ENCODE measurements around the gene MAFF.

The MAFF gene

DNA sequence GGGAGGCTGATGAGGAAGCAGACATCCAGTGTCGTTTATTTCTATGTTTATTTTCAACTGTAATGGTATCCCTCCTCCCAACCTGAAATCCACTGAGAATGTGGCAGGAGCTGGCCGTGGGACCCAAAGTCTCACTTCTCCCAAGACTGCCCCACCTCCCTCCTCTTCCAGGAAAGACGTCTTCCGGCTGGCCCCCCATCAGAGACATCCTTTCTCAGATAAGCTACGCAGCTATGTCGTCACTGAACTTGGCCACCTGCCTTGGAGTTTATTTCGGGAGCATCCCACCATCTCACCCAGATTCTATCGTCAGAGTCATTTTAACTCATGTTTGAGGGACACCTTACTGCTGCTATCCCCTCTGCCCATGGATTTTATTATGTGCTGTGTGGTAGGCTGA, 57.1 kb downstream of the MAFF start:
- no peak for DNase-seq (ENCODE audit: extremely low spot score)
- no peak for TF ChIP-seq CTCF (IDR thresholded peaks at IDR 0.05; ENCODE audit: control extremely low read depth, extremely low read depth, low read depth, missing control alignments)
- CTCF ChIA-PET: interaction anchor here (1.3 to 1.6 kb wide), 2 partner anchors 9 to 145 kb away, joined by 3 read pairs; no protein-coding TSS in a partner anchor
- POLR2A ChIA-PET: no interaction called here

DNA sequence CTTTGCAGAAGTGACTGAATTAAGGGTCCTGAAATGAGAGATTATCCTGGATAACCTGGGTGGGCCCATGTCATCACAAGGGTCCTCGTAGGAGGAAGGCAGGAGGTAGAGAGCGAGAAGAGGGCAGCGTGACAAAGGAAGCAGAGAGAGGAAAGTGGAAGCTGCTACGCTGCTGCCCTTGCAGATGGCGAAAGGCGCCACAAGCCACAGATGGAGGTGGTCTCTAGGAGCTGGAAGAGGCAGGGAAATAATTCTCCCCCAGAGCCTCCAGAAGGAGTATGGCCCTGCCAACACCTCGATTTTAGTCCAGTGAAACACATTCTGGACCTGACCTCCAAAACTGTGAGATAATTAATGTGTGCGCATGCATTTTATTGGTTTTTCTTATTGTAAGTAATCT, 57.6 kb downstream of the MAFF start:
- ChIA-PET CTCF (interaction anchor here (1.6 kb wide), 1 partner anchor 9 kb away, joined by 3 read pairs; no protein-coding TSS in a partner anchor), POLR2A (no interaction called here)
- DNase-seq (ENCODE audit: extremely low spot score): no peak
- no peak for TF ChIP-seq CTCF (IDR thresholded peaks at IDR 0.05; ENCODE audit: control extremely low read depth, extremely low read depth, low read depth, missing control alignments)

DNA sequence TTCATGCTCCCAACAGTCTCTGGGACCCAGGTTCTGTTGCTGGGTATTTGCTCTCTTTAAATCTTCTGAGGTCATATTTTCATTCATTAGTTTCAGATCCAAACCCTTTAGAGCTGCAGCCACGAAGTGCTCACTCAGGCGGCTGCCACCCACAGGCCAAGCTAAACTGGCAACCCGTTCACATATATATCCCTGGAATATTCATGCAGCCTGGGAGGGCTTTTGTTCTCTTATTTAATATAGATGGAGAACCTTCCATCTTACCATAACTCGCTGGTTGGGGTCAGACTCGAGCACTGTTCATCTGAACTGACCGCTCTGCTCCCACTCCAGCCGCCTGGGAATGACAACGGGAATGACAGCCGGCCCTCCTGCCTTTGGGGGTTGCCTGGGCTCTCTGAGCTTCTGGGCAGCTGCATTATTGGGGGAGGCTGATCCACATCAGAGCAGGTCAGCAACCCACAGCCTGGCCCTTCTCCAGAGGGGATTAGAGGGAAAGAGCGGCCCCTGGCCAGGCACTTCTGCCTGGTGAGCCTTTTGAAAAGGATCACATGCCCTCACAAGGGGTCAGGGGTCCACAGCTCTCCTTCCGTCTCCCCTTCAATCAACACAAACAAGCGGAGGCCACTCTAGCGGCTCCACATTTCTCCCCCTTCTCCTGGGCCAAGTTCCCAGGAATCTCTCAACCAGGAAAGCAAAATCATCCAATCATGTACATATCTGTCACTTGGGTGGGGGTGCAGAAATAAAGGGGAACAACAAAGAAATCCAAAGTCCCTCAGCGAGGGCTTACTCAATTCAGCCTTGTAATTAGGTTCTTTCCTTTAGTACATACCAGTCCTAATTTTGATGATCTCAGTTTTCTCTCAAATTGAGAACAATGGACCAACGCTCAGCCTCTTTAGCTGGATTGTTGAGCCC, 59.2 kb downstream of the MAFF start:
- peak; percentile 24 for TF ChIP-seq CTCF (IDR thresholded peaks at IDR 0.05; ENCODE audit: control extremely low read depth, extremely low read depth, low read depth, missing control alignments)
- POLR2A ChIA-PET: interaction anchor here (1.2 kb wide), 1 partner anchor 52 kb away, joined by 3 read pairs; no protein-coding TSS in a partner anchor
- CTCF ChIA-PET: interaction anchor here (0.7 to 3.8 kb wide), 15 partner anchors 8 to 443 kb away, joined by 3 to 15 read pairs (median 3); partner anchors contain the start of gene TMEM184B
- no peak for DNase-seq (ENCODE audit: extremely low spot score)

DNA sequence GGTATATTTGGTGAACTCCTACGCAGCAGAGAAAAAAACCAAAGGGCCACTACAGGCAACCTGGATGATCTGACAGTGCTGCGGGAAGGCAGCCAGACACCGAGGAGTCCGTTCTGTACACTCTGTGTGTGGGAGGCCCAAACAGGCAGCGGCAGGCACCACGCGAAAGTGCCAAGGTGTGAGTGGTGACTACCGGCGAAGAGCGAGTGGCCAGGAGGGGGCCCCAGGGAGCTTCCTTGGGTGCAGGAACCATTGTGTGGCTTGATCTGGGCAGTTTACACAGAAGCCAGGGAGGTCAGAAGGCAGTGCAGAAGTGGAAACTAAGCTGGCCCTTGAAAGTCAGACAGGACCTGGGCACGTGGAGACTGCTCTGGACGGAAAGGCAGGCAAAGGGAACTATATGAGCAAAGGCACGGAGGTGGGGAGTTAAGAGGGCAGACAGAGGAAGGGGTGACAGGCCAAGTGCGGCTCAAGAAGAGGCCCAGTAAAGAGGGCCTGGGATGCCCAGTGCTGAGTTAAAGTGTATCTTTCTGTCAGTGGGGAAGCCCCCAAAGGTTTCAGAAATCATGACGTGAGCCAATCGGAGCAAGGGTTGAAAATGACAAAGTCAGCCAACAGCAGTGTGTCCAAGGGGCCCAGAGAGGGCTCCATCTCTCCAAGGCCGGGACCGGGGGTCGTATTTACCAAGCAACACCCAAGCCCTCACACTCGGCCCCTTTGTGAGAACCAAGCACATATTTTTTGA, 60.4 kb downstream of the MAFF start:
- ChIA-PET POLR2A (no interaction called here), CTCF (interaction anchor here (0.7 to 3.8 kb wide), 16 partner anchors 8 to 443 kb away, joined by 3 to 15 read pairs (median 3); partner anchors contain the start of gene GTPBP1)
- peak; percentile 51 for TF ChIP-seq CTCF (IDR thresholded peaks at IDR 0.05; ENCODE audit: control extremely low read depth, extremely low read depth, low read depth, missing control alignments)

DNA sequence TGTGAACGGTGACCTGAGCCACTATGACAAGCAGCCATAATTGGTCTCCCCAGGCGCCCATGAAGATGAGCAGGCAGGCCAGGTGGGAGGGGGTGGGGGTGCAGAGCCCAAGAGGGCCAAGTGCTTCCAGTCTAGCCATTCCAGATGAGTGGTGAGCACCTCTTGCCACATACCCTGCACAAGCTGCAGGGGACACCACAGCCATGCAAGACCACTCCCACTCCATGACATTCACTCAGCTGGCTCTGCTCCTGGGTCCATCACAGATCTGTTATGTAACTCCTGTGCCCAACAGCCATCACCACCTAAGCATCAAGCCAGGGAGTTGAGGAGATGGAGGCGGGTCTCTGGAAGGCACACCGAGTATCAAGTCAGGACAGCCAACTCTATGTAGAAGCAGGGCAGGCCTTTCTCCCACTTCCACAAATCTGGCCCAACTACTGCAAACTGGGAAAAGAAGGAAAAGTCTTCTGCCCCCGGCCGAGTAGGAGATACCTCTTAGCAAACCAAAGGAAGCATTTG, 62.6 kb downstream of the MAFF start:
- DNase-seq (ENCODE audit: extremely low spot score): no peak
- TF ChIP-seq CTCF (IDR thresholded peaks at IDR 0.05; ENCODE audit: control extremely low read depth, extremely low read depth, low read depth, missing control alignments): no peak
- CTCF ChIA-PET: interaction anchor here (1.2 kb wide), 1 partner anchor 70 kb away, joined by 3 read pairs; no protein-coding TSS in a partner anchor
- POLR2A ChIA-PET: no interaction called here

More for the DNA sequence above, 60.4 kb downstream of the MAFF start:
- peak; percentile 73 for DNase-seq (ENCODE audit: extremely low spot score)
